Measurements from ENCODE around the gene ADAM17.
"Not testable (repeated sequence)": the region's sequence is repeated elsewhere in the genome, so short reads cannot be mapped to it uniquely, and the experiment has no call there.

Gene ADAM17

GRCh38 chr2:9518780-9519179 lies 36.9 kb downstream of the ADAM17 start:
- no peak for DNase-seq

DNA sequence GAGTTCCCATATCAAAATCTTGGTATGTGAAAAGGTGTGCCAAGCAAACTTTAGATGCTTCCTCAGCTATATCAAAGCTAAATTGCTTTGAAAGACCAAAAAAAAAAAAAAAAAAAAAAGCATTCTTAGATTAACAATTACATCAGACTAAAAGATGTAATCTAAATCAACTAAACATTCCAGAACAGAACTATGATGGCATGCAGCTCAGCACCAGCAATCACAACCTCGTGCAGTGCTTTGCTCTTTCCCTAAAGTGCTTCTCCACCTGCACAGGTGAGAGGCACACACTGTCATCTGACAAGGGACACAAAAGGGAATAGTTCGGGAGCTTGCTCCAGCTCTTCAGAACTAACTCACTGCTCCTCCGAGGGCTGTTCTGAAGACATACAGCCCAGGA lies 37.5 kb downstream of the ADAM17 start:
- no peak for DNase-seq

DNA sequence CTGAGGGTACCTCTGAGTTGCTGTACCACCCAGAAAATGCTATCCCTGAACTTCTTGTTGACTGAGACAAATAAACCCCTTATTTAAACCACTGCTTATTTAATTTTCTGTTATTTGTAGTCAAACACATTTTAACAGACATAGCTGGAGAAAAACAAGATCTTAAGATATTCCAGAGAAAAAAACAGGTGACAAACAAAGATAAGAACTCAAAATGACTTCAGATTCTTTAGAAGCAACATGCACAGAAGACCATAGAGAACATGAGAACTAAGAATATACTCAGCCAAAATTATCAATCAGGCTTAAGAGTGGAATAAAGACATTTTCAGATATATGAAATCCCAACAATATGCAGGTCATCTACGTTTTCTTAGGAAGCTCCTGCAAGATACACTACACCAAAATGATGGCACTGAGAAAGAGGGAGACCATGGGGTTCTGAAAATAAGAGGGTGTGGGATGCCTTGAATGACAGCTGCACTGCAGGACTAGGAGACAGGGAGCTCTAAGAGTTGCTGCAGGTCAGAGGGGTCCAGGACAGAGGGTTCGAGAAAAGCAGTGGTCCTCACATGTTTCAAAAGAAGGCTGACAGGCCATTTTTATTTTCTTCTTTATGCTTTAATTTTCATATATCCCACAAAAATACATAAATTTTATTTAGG lies 38.4 kb downstream of the ADAM17 start:
- no peak for DNase-seq

GRCh38 chr2:9513946-9514345 lies 41.7 kb downstream of the ADAM17 start:
- not testable (repeated sequence) for DNase-seq

GRCh38 chr2:9508931-9509330 lies 46.7 kb downstream of the ADAM17 start:
- DNase-seq = no peak

DNA sequence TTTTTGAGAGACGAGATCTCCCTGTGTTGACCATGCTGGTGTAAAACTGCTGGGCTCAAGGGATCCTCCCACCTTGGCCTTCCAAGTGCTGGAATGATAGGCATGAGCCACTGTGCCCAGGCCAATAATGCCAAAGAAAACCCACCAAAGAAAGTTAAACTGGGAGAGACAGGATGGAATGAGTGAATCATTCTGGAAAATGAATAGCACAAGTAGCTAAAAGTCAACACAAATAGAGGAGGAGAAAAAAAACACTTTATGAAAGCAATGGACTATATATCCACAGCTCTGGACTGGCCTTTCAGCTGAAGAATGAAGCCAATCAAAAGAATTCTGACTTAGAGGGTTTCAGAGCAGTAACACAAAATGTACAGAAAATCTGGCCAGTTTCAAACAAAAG lies 57.4 kb downstream of the ADAM17 start:
- DNase-seq = no peak

- DNase-seq = no peak
These were observed 58.6 kb downstream of the ADAM17 start for GRCh38 chr2:9497017-9497416.

DNA sequence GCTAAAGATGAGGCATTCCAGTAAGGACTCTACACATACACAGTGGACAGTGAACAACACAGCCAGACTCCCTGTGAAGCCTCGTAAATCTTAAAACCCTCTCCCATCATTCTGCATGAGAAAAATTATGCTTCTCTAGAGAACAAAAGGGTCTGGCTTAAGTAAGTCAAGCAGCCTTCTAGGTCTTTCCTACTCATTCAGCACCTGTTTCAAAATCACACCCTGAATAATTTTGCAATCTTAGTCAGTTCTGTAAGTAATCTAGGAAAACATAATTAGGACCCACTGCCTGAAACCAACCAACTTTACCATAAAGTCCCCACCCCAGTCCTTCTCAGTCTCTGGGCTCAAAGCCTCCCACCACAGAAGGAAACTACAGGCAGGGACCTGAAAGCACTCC lies 61.5 kb downstream of the ADAM17 start:
- DNase-seq = no peak

GRCh38 chr2:9493478-9493877 lies 62.2 kb downstream of the ADAM17 start:
- DNase-seq = no peak

DNA sequence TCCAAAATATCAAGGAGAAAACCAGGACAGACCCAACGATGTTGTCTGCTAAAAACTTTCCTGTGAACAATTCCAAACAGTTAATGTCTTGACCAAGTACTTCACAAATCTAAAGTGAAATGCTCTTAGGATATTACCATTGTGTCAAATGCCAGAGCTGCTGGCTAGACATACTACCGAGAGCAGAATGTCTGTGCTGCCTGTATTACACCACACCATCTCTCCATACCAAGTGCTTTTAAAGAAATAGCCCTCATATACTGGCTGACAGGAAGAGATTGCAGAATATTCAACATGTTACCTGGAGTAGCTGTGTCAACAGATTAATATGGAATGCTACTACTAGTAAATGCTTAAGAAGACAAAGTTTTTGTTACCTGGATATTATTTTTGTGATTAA lies 62.7 kb downstream of the ADAM17 start:
- DNase-seq = no peak

DNA sequence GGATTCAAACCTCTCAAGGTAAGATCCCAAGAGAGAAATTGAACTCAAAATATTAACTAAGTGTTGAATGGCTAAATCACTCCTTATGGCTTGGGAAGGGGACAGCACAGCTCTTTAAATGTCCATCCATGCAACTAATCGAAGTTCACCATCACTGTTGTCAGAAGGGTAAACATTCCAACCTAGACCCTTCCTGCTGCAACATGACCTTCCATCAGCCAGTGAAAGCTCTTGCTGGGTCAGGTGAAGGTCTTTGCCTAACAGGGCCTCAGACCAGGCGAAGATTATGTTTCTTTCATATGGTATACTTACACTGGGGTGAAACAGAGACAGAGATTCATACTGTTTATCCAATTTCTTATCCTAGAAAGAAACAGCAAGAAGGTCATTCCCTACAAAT lies 64.8 kb downstream of the ADAM17 start:
- DNase-seq = no peak

- no peak for DNase-seq
These were observed 66.8 kb downstream of the ADAM17 start for GRCh38 chr2:9488583-9489547.

- DNase-seq = no peak
These were observed 71.1 kb downstream of the ADAM17 start for GRCh38 chr2:9484533-9484932.

GRCh38 chr2:9483107-9483506 lies 72.5 kb downstream of the ADAM17 start:
- no peak for DNase-seq

- DNase-seq = no peak
These were observed 75.5 kb downstream of the ADAM17 start for GRCh38 chr2:9480157-9480556.

DNA sequence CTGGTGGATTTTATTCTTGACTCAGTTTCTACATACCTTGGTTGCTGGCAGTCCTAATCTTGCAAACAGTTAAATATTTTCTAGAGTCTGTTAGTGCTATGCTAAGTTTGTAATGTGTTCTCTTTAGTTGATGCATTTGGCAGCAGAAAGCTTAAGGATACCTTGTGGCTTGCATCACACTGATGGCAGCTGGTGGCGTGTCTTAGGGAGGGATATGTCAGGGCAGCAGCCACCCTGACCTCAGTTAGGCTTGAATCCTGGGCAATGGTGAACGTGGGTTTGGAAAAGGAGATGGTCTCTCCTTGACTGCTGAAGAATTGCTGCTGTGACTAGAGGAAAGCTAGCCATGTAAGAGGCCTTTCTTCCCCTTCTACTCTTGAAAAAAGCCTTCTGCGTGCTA lies 77.1 kb downstream of the ADAM17 start:
- DNase-seq = no peak

DNA sequence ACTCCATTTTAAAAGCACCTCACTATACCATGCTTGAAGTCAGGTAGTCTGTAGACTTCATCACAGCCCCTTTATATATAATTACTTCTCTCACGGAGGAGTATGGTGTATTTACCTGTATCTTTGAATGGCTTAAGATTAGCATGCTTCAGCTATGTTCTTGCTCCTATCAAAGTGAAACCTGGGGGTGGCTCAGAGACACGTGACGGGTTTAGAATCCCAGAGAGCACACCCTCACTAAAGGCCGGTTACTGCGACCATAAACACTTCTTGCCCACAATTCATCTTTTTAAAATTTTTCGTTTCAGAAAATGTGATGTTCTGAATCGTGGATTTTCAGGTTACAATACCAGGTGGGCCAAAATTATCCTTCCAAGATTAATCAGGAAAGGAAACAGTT lies 77.7 kb downstream of the ADAM17 start:
- no peak for DNase-seq

GRCh38 chr2:9474361-9475057 lies 81.1 kb downstream of the ADAM17 start, which contains the start of gene IAH1:
Gene IAH1 (plus strand): TSS chr2:9474551. CDS start chr2:9474567, 16 bp downstream.
- peak; percentile 74 for DNase-seq

DNA sequence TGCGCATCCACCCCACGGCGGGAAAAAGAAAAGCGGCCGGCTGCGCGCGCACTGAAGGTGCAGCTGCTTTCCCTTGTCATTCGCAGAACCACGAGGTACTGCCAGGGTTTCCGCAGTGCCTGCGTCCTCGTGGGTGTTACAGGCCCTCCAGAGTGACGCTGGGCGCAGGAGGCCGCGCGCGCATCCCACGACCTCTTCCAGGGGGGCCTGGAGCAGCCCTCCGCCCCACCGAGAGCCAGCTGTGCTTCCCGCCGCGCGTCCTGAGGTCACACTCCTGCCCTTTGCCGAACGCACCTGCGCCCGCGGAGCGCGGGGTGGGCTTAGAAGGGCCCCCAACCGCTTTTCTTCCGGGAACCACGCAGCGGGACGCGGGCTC lies 81.7 kb downstream of the ADAM17 start:
- peak; percentile 69 for DNase-seq

- DNase-seq = no peak
These were observed 82.2 kb downstream of the ADAM17 start for GRCh38 chr2:9473308-9473984.

GRCh38 chr2:9472511-9472910 lies 83.1 kb downstream of the ADAM17 start:
- DNase-seq = no peak

GRCh38 chr2:9471206-9471605 lies 84.4 kb downstream of the ADAM17 start:
- no peak for DNase-seq

- no peak for DNase-seq
These were observed 87.9 kb downstream of the ADAM17 start for GRCh38 chr2:9467687-9468086.

Data from stimulated activated CD4-positive, alpha-beta T cell treated with anti-CD3 and anti-CD28 coated beads, Interleukin-4, amount 100 ng/mL, for 24 hours (primary cell).